Lung (tissue), 12 donors: ENCODE data around the gene SLC6A18. TPM values are rescaled to one million over a fixed set of nuclear protein-coding genes. Genes with fewer than 3 reads are reported as not detected.

Experiments used
- ATAC-seq: fragments of 200-7000 bp; cut with Tn5 transposase; one replicate; pipeline ENCODE4 v1.9.1; 2020; ENCODE audit warnings: moderate number of reproducible peaks; ENCODE audit not compliant: insufficient read depth, low FRiP score
- DNase-seq, 3 donors: peaks; one replicate each; pipeline ENCODE4 v3.0.0-alpha.2; 2013 to 2017
- H3K27ac ChIP-seq, 2 donors: one replicate each; pipeline ENCODE4 v1.5.1; 2013; ENCODE audit warnings: mild to moderate bottlenecking in 2 of 2, moderate library complexity in 2 of 2, control low read depth in 1 of 2, inconsistent platforms in 1 of 2, low read depth in 1 of 2, low read length in 1 of 2
- H3K27me3 ChIP-seq, 3 donors: one replicate each; pipeline ENCODE4 v1.5.1; 2013; ENCODE audit warnings: low read length in 2 of 3; ENCODE audit not compliant: control insufficient read depth in 3 of 3, insufficient read depth in 3 of 3
- H3K36me3 ChIP-seq, 4 donors: one replicate each; pipeline ENCODE4 v1.5.1; 2013; ENCODE audit warnings: low read length in 4 of 4, mild to moderate bottlenecking in 1 of 4, moderate library complexity in 1 of 4; ENCODE audit not compliant: control insufficient read depth in 4 of 4, insufficient read depth in 4 of 4
- H3K4me1 ChIP-seq, 5 donors: one replicate each; pipeline ENCODE4 v1.5.1; 2013; ENCODE audit warnings: low read length in 5 of 5, mild to moderate bottlenecking in 2 of 5, moderate library complexity in 1 of 5; ENCODE audit not compliant: control insufficient read depth in 5 of 5, insufficient read depth in 5 of 5
- H3K4me3 ChIP-seq: one replicate; pipeline ENCODE4 v1.5.1; 2013; ENCODE audit warnings: mild to moderate bottlenecking, control low read depth, moderate library complexity
- H3K9ac ChIP-seq, 2 donors: one replicate each; pipeline ENCODE4 v1.5.1; 2013; ENCODE audit warnings: low read length in 2 of 2, control low read depth in 1 of 2; ENCODE audit not compliant: insufficient read depth in 1 of 2
- H3K9me3 ChIP-seq, 4 donors: one replicate each; pipeline ENCODE4 v1.5.1; 2013; ENCODE audit warnings: low read length in 3 of 4, mild to moderate bottlenecking in 1 of 4, moderate library complexity in 1 of 4; ENCODE audit not compliant: control insufficient read depth in 4 of 4, insufficient read depth in 3 of 4
- CTCF ChIP-seq: IDR thresholded peaks from 2 replicates; pipeline ENCODE4 v1.5.1; 2012; ENCODE audit warnings: mild to moderate bottlenecking; ENCODE audit errors: control extremely low read depth, extremely low read depth
- WGBS, 2 donors: extraction: QIAGEN DNeasy Blood & Tissue Kit; methylation state at CpG; one replicate each; pipeline ENCODE4 v1.1.7; 2013; 5-methylcytosine and 5-hydroxymethylcytosine counted together
- polyA plus RNA-seq, 2 donors: library from polyadenylated mRNA; stranded (reverse); fragments of 200-250 nt; gene quantifications; one replicate each; pipeline ENCODE4 v1.2.1, GENCODE V29; 2013
- total RNA-seq, 2 donors: library from RNA; depleted of rRNA in 1 of 2; stranded (reverse); fragments of >200 nt in 1 of 2; gene quantifications; one replicate each; pipeline ENCODE4 v1.2.1, GENCODE V29; 2014 to 2021
- donor health status: control.
- donor health status: control.
- donor health status: Bipolar disorder and iron deficiency.
- donor health status: healthy.
- donor health status: DM: yes; HTN: yes; CAD: no.

SLC6A18 gene
- total and polyA plus RNA-seq, 4 donors: not detected

- 50 to 53% methylated on average over 24 of the region's 24 CpGs for WGBS, 2 donors
- no peak overlapping the region for H3K9ac ChIP-seq
- H3K27me3 ChIP-seq: no peaks in the 10 kb centered on the region
- no peaks in the 10 kb centered on the region for H3K36me3 ChIP-seq
- no peak overlapping the region for H3K27ac ChIP-seq
- DNase-seq: peak in 2 of 3 donors; percentile 54 to 56
- ATAC-seq: no peak
- no peak overlapping the region for H3K4me3 ChIP-seq
- peaks cover 0 to 9% (median 0%) of the 10 kb centered on the region in 4 donors for H3K9me3 ChIP-seq
- H3K4me1 ChIP-seq: no peaks in the 10 kb centered on the region
- TF ChIP-seq CTCF: no peak
These were observed 7.5 kb upstream of the SLC6A18 start for GRCh38 chr5:1217596-1218206.

GRCh38 chr5:1218351-1219080 lies 6.7 kb upstream of the SLC6A18 start:
- Histone ChIP-seq H3K4me3 (no peak overlapping the region), H3K9ac (no peak overlapping the region), H3K36me3 (no peaks in the 10 kb centered on the region), H3K9me3 (peaks cover 0 to 9% (median 0%) of the 10 kb centered on the region in 4 donors), H3K27ac (no peak overlapping the region), H3K27me3 (no peaks in the 10 kb centered on the region), H3K4me1 (no peaks in the 10 kb centered on the region)
- ATAC-seq (no peak), DNase-seq (no peak)
- 88 to 92% methylated on average over 38 of the region's 38 CpGs for WGBS, 2 donors
- no peak for TF ChIP-seq CTCF

GRCh38 chr5:1219098-1219767 lies 5.9 kb upstream of the SLC6A18 start:
- no peaks in the 10 kb centered on the region for H3K36me3 ChIP-seq
- ATAC-seq (no peak), DNase-seq (no peak)
- H3K4me3 ChIP-seq: no peak overlapping the region
- H3K4me1 ChIP-seq: no peaks in the 10 kb centered on the region
- no peak overlapping the region for H3K27ac ChIP-seq
- no peak for TF ChIP-seq CTCF
- peaks cover 0 to 9% (median 0%) of the 10 kb centered on the region in 4 donors for H3K9me3 ChIP-seq
- no peaks in the 10 kb centered on the region for H3K27me3 ChIP-seq
- no peak overlapping the region for H3K9ac ChIP-seq
- WGBS, 2 donors: 82 to 87% methylated on average over 38 of the region's 38 CpGs
